ACC112 (cell line): Measurements from ENCODE around the gene LRP1-AS.
A peak's percentile ranks its signal among the peaks of the same experiment; 100 is the strongest.

Experiments
- H2AFZ ChIP-seq: fragments of 200-600 bp; sonication (generic); one replicate; pipeline ENCODE4 v1.6.0; 2017; ENCODE audit warnings: antibody characterized with exemption, low read length; ENCODE audit not compliant: unreplicated experiment
- H3K27ac ChIP-seq: fragments of 200-600 bp; sonication (generic); 2 replicates; pipeline ENCODE4 v1.5.1; 2014; ENCODE audit warnings: low read depth, mild to moderate bottlenecking, antibody characterized with exemption, low read length, moderate library complexity
- H3K27me3 ChIP-seq: fragments of 200-600 bp; sonication (generic); 2 replicates; pipeline ENCODE4 v1.6.1; 2014; ENCODE audit warnings: mild to moderate bottlenecking, antibody characterized with exemption, low read length, moderate library complexity, mixed read lengths; ENCODE audit not compliant: insufficient read depth
- H3K36me3 ChIP-seq: fragments of 200-600 bp; sonication (generic); 2 replicates; pipeline ENCODE4 v1.6.1; 2016; ENCODE audit warnings: mild to moderate bottlenecking, antibody characterized with exemption, low read length, moderate library complexity, mixed read lengths; ENCODE audit not compliant: insufficient read depth
- H3K4me1 ChIP-seq: fragments of 200-600 bp; sonication (generic); one replicate; pipeline ENCODE4 v1.6.1; 2016; ENCODE audit warnings: low read length, mixed read lengths; ENCODE audit not compliant: insufficient read depth, unreplicated experiment, control insufficient read depth
- H3K4me3 ChIP-seq: fragments of 200-600 bp; sonication (generic); 2 replicates; pipeline ENCODE4 v1.5.1; 2014; ENCODE audit warnings: mild to moderate bottlenecking, low read depth, low read length
- H3K79me2 ChIP-seq: fragments of 200-600 bp; sonication (generic); one replicate; pipeline ENCODE4 v1.6.0; 2016; ENCODE audit warnings: low read length; ENCODE audit not compliant: control insufficient read depth, unreplicated experiment, insufficient read depth

The LRP1-AS gene

DNA sequence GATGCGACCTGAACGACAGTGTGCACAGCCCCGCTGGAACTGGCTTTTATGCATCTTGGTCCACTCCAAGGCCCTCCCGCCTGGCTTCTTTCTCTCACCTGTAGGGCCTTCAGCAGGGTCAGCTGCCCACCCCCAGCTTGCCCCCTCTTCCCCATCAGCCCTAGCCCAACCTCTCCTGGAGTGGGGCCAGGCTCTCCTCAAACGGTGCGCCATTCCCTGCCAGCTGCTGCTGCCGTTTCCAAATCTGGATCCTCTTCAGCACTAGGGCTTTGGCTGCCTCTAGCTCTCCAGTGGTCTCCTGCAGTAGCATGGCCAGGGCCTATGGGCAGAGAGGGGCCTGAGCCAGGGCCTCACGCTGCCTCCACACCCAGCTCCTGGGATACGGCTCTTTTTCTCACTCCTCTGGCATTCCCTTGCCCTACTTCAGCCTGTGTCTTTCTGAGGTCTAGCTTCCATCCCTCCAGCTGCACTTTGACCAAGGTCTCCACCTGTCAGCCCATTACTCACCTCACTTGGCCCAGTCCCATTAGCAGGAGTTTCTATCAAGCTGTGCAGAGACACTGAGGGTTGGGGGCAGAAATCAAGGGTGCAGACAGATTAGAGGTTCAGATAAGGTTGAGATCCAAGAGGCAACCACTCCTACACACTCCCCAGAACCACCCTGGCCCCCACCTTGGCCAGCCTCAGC is 41.3 kb downstream of the LRP1-AS start:
- H3K79me2 ChIP-seq: peaks cover 30% of the 10 kb centered on the region
- no peaks in the 10 kb centered on the region for H3K27me3 ChIP-seq
- no peak overlapping the region for H3K27ac ChIP-seq
- H3K4me3 ChIP-seq: no peak overlapping the region
- peaks cover 8% of the 10 kb centered on the region for H3K4me1 ChIP-seq
- H2AFZ ChIP-seq: no peak overlapping the region
- no peaks in the 10 kb centered on the region; the same call in 1 of the 2 replicates for H3K36me3 ChIP-seq

GRCh38 chr12:57105011-57105753 is 42.2 kb downstream of the LRP1-AS start:
- H3K4me1 ChIP-seq: peaks cover 8% of the 10 kb centered on the region
- no peak overlapping the region for H2AFZ ChIP-seq
- H3K79me2 ChIP-seq: peaks cover 22% of the 10 kb centered on the region
- H3K27ac ChIP-seq: no peak overlapping the region
- no peaks in the 10 kb centered on the region for H3K27me3 ChIP-seq
- H3K4me3 ChIP-seq: no peak overlapping the region
- H3K36me3 ChIP-seq: no peaks in the 10 kb centered on the region; the same call in none of the 2 replicates

DNA sequence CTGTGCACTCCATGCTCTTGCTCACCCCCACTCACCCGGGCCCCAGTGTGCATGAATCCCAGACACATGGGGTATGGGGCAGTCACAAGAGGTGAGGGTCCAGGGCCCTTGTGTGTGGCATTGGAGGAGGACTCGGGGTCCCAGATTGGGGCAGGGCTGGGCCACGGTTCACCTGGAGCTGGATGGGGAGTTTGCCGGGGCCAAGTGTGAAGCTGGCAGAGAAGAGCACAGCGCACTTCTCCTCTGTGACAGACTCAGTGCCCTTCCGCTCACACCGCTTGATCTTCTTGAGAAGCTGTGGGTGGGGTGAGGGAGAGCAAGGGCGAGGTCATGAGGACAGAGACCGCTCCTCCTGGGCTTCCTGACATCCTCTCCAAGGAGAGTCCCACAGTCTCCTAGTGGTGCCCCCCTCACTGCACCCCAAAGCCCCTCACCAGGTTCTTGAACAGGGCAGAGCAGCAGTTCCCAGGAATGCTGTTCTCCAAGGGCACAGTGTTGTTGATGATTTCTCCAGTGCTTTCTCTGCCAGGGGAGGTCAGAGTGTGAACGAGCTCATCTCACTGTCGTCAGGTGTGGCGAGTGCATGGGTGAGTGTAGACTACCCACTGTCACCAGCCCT is 43.0 kb downstream of the LRP1-AS start:
- Histone ChIP-seq H3K27me3 (no peaks in the 10 kb centered on the region), H3K36me3 (no peaks in the 10 kb centered on the region; the same call in none of the 2 replicates), H3K27ac (no peak overlapping the region), H3K4me3 (no peak overlapping the region), H2AFZ (no peak overlapping the region), H3K4me1 (peaks cover 2% of the 10 kb centered on the region), H3K79me2 (peaks cover 14% of the 10 kb centered on the region)

- H3K27ac ChIP-seq: no peak overlapping the region
- no peak overlapping the region for H3K4me3 ChIP-seq
- peaks cover 12% of the 10 kb centered on the region for H3K79me2 ChIP-seq
- peaks cover 3% of the 10 kb centered on the region for H3K36me3 ChIP-seq
- H2AFZ ChIP-seq: no peak overlapping the region
- no peaks in the 10 kb centered on the region for H3K27me3 ChIP-seq
- no peaks in the 10 kb centered on the region for H3K4me1 ChIP-seq
Observed at GRCh38 chr12:57103856-57104255, 43.6 kb downstream of the LRP1-AS start.

DNA sequence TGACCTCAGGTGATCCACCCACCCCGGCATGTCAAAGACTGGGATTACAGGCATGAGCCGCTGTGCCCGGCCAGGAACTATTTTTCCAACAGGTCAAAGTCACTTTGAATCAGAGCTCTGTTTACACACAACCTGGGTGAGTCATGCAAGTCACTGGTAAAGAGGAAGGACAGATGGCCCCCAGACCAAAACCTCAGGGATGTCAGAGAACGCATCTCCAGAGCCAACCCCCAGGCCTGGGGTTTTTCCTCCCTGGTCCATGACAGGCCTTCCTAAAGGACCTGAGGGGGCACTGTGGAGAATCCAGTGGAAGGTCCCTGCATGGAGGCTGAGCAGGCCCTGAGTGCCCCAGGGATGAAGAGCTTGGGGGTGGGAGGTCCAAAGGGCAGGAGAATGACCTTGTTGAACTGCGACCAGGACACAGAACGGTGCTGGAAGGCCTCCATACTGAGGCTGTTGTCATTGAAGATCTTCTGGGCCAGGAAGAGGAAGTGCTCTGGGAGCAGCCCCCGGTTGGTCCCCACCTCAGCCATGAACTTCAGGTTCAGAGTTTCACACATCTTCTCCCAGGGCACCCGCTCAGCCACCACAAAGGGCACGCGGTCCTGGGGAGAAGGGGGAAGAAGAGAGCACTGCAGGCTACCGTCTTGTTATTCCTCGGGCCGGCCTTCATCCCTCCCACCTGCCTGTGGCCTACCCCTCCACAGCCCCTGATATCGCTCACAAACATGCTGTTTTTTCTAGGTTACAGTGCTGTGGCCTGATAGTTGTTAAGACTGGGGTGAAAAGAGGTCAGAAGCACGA is 45.3 kb downstream of the LRP1-AS start:
- Histone ChIP-seq H3K4me3 (no peak overlapping the region), H3K4me1 (no peaks in the 10 kb centered on the region), H3K79me2 (no peaks in the 10 kb centered on the region), H3K27me3 (no peaks in the 10 kb centered on the region), H2AFZ (no peak overlapping the region), H3K36me3 (peaks cover 15% of the 10 kb centered on the region), H3K27ac (peak overlapping the region; percentile 14; the same call in 1 of the 2 replicates)

DNA sequence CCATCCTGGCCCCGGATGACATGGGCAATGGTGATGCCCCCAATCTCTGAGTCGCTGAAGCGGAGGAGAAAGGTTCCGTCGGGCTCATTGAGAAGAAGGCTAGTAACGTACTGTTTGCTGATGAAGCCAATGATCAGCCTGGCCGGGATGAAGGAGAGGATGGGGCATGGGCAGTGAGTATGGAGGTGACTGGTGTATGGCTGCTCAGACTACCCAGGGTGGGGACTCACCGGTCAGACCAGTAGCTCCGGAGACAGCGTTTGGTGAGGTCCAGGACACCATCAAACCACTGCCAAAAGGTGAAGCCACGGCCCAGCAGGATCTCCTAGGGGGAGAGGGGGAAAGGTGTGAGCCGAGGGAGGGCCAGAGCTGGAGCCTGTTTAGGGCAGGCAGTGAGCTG is 47.7 kb downstream of the LRP1-AS start:
- Histone ChIP-seq H3K27me3 (no peaks in the 10 kb centered on the region), H3K4me1 (peaks cover 2% of the 10 kb centered on the region), H2AFZ (no peak overlapping the region), H3K79me2 (no peaks in the 10 kb centered on the region), H3K4me3 (no peak overlapping the region), H3K27ac (no peak overlapping the region), H3K36me3 (peaks cover 16% of the 10 kb centered on the region)

DNA sequence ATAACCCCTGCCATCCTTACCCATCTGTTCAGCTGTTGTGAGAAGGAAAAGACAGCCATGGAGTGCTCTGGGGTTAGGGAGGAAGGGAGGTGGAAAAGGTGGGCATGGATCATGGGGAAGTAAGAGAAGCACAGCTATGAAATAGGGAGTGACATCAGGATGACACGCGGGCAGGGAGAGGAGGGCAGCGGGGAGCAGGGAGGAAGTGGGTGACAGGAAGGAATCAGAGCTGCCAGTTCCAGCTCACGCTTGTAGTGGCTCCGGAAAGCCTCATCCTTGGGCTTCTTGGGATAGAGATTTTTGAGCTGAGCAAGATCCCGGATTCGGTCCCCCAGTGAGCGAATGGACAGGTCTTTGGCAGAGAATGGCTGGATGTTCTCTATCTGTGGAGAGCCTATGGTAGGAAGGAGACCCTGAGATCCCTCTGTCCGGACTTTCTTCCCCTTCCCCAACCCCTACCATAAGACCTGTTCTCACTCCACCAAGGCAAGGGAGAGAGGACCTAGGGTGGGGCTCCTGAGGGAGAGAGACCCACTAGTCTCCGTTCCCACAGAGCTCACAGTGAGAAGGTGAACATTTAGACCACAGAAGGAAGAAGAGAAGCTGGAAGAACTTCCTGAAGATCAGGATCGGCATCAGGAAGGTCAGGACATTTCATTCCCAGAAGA is 48.2 kb downstream of the LRP1-AS start:
- Histone ChIP-seq H2AFZ (no peak overlapping the region), H3K4me1 (peaks cover 8% of the 10 kb centered on the region), H3K27me3 (no peaks in the 10 kb centered on the region), H3K4me3 (no peak overlapping the region), H3K36me3 (peaks cover 18% of the 10 kb centered on the region), H3K79me2 (no peaks in the 10 kb centered on the region), H3K27ac (peak overlapping the region; percentile 17; the same call in 1 of the 2 replicates)

- peaks cover 13% of the 10 kb centered on the region for H3K4me1 ChIP-seq
- H3K79me2 ChIP-seq: no peaks in the 10 kb centered on the region
- peak overlapping the region; percentile 17; the same call in 1 of the 2 replicates for H3K27ac ChIP-seq
- no peak overlapping the region for H3K4me3 ChIP-seq
- peaks cover 18% of the 10 kb centered on the region for H3K36me3 ChIP-seq
- H3K27me3 ChIP-seq: no peaks in the 10 kb centered on the region
- H2AFZ ChIP-seq: no peak overlapping the region
Observed at GRCh38 chr12:57098546-57098945, 48.9 kb downstream of the LRP1-AS start.

- H3K4me3 ChIP-seq: no peak overlapping the region
- H3K79me2 ChIP-seq: peaks cover 1% of the 10 kb centered on the region
- H3K27me3 ChIP-seq: no peaks in the 10 kb centered on the region
- H3K36me3 ChIP-seq: peaks cover 23% of the 10 kb centered on the region
- peaks cover 23% of the 10 kb centered on the region for H3K4me1 ChIP-seq
- H2AFZ ChIP-seq: no peak overlapping the region
- no peak overlapping the region for H3K27ac ChIP-seq
Observed at GRCh38 chr12:57097554-57097835, 49.9 kb downstream of the LRP1-AS start.
